Stimulated activated CD4-positive, alpha-beta T cell treated with anti-CD3 and anti-CD28 coated beads, Interleukin-15, amount 100 ng/mL, for 48 hours (primary cell): ENCODE results near the gene RNASE7.
"Not testable (repeated sequence)": the region's sequence is repeated elsewhere in the genome, so short reads cannot be mapped to it uniquely, and the experiment has no call there.

Experiments
- DNase-seq, 2 donors: peaks; one replicate each; pipeline ENCODE4 v3.0.0-alpha.2; 2020; ENCODE audit warnings: low read depth in 2 of 2

The RNASE7 gene

DNA sequence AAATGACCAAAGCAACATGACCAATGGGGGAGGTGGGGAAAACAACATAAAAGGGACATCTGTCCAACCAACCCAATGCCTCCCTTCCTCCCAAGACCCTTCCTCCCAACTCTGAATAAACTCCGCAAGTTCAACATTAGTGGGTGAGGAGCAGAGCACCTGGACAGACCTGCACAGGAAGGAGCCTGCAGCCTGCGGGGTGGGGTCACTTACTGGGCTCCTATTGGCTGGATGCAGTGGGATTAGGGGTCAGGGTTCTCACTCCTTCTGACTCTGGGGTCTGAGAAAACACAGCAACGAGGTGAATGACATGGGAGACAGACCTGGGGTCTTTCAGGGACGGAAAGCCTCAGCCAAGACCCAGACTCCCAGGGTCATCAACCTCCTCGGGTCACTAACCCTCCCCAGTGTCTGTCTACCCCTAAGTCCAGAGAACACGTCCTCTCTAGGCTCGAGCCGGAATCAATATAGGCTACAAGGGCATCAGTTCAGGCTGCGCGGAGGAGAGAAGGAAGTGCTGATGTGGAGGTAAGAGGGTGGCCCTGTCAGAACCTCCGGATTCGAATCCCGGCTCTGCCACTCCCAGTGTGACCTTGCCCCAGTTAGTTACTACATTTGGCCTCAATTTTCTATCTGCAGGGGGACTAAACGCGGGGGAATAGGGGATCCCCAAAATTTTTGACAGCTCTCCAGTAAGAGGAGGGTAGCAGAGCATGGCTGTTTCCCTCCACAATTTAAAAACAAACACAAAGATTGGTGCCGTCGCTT lies 18.2 kb upstream of the RNASE7 start:
- no peak for DNase-seq

DNA sequence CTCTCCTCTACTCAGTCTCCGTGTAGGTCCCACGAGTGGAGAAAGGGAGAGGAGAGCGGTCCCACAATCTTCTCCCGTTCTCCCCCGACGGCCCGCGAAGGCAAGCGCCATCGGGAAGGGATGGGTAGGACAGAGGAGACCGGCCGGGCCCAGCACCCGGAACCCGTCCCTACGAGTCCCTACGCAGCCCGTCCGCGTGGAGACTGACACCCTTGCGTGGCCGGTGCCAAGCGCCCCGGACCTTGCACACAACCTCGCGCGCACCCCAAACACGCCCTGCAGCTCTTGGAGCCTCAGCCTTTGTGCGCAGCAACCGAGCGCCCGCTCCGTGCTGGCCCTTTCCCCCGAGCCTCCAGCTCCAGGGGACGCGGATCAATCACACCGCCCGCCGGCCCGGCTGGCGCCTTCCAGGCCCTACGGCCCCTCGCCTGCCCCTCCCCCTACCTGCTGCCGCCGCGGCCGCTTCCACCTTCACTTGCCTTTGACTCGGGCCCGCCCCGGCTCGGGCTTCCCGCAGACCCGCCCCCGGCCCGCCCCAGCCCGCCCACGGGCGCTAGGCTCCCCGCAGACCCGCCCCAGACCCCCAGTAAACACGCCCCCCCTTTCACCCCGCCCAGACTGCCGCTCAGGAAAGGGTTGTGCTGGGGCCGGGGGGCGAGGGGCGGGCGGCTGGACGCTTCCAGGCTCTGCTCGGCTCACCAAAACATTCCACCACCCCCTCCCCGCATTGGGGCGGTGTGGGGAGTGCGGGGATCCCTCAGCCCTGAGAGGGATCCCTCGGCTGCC lies 17.4 kb upstream of the RNASE7 start, which contains the start of gene NDRG2:
TSS of gene NDRG2 (minus strand) at position 477 of the 786 bp plus-strand sequence. CDS start 1,746 bp downstream, outside the sequence.
- DNase-seq: peak; percentile 19 to 45

DNA sequence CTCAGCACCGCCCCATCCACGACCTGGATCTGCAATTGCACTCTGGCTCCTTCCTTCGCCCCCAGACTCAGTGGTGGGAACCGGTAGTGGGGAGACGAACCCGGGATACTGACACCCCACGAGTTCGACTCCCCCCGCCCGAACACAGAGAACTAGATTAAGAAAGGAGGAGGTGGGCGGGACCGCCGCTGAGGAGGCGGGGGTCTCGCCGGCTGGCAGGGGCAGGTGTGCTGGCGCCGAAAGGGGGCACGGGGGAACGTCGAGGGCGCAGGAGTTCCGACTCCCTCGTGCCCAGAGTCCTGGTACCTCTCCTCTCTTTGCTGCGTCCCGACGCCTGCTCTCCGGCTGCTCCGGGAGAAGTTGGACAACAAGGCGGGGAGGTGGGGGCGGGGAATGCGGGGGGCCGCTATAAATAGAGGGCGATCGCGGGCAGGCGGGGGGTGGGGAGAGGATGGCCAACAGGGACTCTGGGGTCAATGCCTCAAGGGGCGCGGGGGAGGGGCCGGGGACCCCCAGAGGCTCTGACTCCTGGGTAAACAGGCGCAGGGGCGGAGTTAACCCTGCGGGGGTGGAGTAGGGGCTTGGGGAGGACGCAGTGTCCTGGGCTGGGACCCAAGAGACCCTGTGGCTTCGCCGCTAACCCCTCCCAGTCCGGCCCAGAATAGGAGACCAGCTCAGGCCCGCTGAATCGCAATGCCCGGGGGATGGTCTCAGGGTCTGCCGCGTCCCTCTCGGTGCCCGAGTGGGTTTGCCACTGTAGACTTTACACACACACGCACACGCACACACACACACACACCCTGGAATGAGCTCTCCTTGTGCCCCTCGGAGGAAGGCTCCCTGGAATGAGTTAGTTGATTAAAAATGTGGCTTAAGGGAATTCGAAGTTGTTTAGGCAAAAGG lies 16.5 kb upstream of the RNASE7 start:
- DNase-seq: no peak

DNA sequence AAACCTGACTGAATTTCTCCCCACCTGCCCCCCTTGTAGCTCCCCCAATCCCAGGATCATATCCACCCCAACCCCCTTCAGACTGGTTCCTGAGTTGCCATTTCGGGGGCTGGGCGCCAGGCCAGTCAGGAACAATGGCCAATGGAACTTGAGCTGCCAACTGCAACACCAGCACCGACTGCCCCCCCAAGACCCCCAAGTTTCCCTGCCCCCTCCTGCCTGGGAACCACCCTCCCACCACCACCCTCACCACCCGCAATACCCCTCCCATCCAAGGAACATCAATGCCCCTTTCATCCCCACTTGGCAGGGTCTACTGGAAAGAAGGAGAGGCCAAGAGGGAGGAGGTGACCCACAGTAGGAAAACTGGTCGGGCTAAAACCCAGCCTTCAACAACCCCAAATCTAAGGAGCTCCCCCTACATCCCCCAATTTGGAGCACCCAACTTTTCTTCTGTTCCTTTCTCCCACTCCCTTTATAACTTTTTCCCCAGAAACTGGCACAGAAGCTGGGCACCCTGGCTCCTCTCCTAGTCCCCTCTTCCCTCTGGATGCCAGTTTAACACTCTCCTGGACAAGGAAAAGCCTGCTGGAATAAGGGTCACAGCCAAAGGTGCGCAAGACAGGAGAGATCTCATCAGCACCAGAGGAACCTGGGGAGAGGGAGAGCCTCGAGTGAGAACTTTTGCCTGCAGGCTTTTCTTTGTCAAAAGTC lies 15.7 kb upstream of the RNASE7 start:
- DNase-seq: no peak

DNA sequence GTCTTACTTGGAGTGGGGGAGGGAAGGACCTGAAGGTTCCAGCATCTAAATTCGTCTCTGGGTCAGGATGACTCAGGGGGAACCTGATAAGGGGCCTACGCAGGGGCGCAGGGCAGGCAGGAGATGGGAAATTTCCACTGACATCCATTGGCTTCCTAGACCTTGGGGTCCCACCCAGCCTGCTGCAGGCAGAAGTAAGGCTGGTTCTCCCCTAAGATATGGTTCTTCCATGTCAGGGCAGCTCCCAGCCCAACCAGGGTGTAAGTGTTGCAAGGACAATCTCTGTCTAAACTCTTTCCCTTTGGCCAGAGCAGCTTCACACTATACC lies 15.2 kb upstream of the RNASE7 start:
- no peak for DNase-seq

DNA sequence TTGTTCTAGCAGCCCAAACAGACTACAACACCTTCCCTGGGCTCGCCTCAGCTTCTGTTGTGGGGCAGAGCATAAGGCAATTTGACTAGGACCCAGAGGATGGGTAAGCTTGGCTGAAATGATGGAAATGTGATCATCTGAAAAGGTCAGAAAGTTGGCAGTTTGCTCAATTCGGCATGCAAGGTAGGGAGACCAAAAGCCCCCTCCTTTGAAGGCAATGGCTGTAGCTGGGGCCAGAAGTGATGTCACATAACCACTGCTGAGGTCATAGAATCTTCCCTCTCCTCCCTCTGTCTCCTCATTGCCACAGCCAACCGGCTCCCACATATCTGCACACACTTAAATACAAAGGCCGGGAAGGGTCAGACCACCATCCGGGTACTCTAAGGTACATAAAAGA lies 12.2 kb upstream of the RNASE7 start, which contains the start of gene TPPP2:
TSS of gene TPPP2 (plus strand) at position 301 of the 400 bp plus-strand sequence. CDS start 365 bp downstream, outside the sequence.
- no peak for DNase-seq

DNA sequence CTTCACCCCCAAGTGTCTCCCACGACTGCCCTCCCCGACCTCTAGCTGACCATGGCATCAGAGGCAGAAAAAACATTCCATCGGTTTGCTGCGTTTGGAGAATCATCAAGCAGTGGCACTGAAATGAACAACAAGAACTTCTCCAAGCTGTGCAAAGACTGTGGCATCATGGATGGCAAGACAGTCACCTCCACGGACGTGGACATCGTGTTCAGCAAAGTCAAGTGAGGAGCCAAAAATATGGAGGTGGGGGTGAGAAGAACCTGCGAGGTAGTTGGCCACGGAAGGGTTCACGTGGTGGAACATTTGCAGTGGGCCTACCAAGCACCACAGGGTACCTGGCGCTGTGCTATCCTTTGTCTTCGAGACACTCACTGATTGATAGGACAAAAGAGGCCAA lies 11.6 kb upstream of the RNASE7 start:
- no peak for DNase-seq

DNA sequence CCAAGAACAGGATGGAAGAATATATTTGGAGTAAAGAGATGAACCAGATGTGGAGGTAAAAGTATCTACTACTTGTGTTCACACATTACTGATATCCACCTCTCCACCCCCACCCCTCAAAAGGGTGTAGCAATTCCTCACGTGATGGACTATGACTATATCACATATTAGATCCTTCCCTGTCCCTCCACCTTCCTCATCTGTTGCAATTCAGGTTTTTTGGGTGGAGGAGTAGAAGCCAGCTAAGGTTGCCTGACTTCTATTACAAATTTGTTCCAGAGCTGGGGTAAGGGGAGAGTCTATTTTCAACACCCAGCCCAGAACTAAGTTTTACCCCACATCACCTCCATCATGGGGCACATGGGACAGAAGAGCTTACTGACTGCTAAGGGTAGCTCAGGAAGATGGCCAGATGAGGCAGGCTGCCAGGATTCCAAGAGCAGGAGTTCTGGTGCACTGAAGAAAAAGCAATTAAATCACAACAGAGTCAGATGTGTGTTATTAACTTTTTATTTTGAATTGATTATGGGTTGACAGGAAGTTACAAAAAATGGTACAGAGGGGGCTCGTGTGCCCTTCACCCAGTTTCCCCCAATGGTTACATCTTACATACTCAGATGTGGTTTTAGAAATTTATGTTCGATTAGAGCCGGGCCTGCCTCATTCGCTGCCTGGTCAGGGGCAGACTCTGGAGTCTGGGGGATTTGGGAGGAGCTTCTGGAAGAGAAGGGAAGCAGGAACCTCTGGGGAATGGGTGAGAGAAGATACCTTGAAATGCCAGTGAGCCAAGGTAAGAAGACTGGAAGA lies 9.6 kb upstream of the RNASE7 start:
- no peak for DNase-seq

DNA sequence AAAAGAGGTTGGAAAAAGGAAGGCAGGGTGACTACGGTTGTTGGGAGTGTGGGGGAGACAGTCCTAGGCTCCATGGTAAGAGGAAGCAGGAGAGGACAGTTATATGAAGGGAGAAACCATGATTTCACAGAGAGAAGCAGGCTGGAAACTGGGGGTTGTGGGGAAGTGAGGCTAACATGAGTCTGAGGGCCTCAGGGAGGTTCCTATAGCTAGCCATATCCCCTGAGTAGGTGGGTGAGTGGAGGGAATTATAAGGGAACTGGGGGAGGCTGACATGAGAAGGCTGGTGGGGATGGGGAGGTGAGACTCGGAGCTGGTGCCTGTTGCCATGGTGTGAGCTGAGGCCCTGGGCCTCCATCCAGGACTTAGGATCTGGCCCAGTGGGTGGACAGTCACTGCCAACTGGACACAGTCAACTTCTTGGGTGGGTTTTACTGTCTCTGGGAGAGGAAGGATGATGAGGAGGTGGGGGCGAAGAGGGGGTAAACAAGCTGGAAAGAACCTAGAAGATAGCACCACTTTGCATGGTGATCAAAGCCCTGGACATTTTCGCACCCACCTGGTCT lies 8.9 kb upstream of the RNASE7 start:
- DNase-seq: no peak

DNA sequence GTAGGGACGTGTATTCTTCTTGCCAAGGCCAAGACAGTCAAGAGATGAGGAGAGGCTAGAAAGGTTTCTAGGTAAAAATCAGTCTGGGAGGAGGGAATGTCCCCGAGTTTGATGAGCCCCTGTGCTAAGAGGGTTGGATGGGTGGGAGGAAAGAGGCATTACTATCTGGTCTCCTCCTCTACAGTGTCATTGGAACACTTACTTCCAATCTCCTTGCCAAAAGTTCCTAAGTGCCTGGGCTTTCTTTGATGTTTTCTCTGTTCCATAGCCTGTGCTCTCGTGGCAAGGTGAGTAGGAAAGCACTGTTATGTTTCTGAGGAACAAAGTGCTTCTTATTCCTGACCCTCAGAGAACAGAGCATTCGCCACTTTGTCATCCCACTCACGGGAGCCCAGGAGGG lies 7.5 kb upstream of the RNASE7 start, which contains the start of gene RNASE13:
TSS of gene RNASE13 (minus strand) at position 101 of the 400 bp plus-strand sequence. CDS start 519 bp downstream, outside the sequence.
- DNase-seq: no peak

DNA sequence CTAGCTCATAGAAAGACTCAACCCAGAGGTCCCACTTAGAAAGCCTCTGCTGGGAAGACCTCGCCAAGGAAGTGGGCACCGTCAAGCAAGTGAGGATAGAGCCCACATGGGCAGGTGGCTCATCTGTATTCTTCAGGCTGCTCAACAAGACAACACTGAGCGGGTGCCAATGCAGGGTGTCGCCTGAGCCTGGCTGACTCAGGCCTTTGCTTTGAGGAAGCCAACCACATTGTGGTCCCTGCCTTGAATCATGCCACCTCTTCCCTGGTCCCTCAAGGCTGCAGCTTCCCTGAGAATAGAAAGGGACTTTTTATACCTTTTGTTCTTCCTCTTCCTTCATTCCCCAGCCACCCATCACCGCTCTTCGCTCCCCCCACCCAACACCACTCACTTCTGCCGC lies 5.4 kb upstream of the RNASE7 start:
- no peak for DNase-seq

DNA sequence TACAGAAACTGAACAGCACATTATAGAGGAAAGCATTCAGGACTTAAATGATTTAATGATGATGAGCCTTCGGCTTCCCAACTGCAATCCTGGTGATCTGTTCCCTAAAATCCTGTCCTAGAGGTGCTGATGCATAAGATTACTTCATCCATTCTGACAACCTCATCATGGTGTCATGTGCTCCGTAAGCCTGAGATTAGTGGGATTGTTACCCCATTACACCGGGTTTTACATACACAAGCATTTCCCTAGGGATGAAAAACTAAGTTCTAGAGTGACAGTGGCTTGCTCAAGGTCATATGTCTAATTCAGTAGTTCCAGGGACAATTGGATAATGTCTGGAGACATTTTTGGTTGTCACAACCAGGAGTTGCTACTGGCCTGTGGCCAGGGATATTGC lies 5.0 kb upstream of the RNASE7 start:
- DNase-seq: no peak

DNA sequence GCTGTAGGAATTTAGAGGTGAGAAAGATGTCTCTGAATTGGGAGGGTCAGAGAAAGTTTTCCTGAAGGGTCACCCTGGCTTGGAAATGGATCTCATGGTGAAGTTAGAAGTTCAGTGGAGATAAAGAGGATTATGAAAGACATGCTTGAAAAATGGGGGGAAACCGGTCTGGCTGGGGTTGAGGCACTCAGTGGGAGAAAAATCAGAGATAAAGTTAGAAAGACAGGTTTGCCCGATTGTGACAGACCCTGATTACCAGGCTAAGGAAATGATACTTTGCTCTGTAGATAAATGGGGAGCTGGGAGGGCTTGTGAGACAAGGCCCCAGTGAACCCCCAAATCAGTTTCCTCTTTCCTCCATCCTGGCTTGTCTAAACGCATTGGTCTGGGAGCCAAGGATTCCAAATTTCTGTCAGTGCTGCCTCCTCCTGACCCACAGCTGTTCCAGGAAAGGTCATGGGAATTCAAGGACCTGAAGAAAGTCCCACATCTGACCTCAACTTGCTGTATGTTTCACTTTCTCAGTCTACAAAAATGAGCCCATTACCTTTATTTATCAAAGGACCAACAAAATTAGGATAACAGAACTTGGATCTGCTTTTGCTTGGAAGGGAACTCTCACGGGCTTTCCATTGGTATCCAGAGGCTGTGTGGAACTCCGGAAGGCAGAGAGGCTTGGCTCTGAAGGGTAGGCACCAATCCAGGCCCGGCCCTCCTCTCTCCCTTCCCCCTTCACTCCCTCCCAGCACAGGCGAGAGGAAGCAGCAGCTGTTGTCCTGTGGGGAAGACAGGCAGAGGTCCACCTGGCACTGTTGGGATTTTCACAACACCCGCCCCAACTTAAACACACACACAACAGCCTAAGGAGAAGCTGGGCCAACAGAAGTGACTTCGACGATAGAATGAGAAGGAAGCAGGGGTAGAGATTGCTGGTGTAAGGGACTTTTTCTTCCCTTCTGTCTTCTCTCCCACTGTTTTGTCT lies 3.4 kb upstream of the RNASE7 start:
- no peak for DNase-seq

DNA sequence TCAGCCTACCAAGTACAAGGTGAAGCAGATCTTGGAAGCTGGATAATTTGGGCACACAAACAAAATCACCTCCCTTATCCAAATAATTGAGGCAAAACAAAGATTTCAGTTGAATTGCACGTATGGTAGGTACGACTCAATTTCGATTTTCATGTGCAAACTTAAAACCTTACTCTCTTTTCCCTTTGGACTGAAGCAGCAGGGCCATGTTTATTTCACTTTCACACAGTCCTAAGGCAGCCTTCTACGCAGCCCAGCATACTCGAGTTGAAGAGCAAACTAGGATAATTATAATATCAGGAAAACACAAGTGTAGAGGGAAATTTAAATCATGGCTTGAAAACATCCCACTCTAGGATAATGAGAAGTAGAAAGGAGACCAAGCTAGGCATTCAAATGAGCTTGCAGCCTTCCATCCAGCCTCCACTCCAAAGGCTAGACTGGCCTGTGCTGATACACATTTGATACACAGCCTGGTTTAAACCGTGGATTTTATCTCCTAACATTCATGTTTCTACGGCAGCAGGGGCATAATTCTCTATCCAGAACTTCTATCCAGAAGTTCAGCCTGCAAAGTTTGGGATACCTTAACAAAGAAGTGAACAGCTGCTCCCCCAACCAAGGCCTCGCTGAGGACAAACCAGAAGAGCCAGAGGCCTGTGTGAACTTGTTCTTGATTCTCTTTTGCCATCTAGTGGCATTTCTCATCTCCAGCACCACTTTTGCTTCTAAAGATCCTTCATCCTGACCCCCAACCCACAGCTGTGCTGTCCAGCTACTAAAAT lies 2.4 kb upstream of the RNASE7 start:
- DNase-seq: no peak

DNA sequence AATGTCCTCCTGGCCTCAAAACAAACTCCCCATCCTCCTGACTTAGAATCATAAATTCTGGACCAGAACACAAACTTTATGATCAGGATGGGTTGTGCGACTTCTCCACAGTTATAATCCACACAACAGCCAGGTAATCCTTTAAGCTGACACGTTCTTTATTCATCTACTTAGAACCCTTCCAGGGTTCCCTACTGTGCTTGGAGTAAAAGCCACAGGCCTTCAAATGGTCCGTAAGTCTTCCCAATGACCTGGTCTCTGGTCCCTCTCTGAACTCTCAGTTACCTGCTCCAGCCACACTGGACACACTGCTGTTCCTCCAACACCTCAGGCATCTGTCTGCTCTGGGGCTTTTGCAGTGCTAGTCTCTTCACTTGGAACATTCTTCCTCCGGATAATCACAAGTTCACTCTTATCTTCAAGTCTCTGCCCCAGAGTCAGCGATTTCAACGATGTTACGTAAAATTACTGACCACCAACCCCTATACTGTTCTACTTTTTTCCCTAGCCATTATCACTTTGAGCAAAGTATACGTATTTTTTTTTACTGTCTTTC lies 1.7 kb upstream of the RNASE7 start:
- no peak for DNase-seq

DNA sequence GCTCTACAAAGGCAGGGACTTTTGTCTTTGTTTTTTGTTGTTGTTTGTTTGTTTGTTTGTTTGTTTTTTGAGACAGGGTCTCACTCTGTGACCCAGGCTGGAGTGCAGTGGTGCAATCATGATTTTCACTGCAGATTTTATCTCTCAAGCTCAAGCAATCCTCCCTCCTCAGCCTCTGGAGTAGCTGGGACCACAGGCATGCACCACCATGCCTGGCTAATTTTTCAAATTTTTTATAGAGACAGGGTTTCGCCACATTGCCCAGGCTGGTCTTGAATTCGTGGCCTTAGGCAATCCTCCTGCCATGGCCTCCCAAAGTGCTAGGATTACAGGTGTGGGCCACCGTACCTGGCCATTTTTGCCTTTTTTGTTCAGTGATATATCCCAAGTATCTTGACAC lies 1.2 kb upstream of the RNASE7 start:
- not testable (repeated sequence) for DNase-seq

DNA sequence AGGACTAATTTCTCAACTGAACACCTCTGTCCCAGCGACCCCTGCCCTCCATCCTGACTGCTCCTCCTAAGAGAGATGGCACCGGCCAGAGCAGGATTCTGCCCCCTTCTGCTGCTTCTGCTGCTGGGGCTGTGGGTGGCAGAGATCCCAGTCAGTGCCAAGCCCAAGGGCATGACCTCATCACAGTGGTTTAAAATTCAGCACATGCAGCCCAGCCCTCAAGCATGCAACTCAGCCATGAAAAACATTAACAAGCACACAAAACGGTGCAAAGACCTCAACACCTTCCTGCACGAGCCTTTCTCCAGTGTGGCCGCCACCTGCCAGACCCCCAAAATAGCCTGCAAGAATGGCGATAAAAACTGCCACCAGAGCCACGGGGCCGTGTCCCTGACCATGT lies 756 bp downstream of the RNASE7 start:
- no peak for DNase-seq
